ENCODE measurements around the gene PHF23. TPM values are rescaled to one million over a fixed set of nuclear protein-coding genes. Genes with fewer than 3 reads are reported as not detected.
A peak's percentile ranks its signal among the peaks of the same experiment; 100 is the strongest.

The PHF23 gene
- total RNA-seq, 3 donors from 2014 or later = 42.6 to 47.6 (median 43.0) TPM

DNA sequence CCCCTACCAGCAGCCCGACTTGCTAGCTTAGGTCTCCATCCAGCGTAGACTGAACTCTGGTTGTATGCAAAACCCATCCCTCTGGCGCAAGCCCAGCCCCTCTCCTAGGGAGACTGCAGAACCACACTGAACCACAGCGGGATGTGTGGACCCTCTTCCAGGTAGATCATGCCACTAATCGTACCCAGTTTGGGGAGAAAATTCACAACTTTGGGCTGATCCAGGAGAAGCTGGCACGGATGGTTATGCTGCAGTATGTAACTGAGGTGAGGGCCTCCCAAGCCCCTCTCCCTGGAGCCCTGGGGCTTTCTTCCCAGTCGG, 16.3 kb downstream of the PHF23 start:
- Mint-ChIP-seq H3K27me3 (ENCODE audit: low read depth) (no peaks in the 10 kb centered on the region), H3K4me1 (ENCODE audit: low read depth) (peaks cover 33% of the 10 kb centered on the region), H3K4me3 (no peak overlapping the region), H3K9me3 (no peaks in the 10 kb centered on the region), H3K36me3 (ENCODE audit: insufficient read depth) (peaks cover 17% of the 10 kb centered on the region)
- ATAC-seq = no peak
- no peak for DNase-seq

DNA sequence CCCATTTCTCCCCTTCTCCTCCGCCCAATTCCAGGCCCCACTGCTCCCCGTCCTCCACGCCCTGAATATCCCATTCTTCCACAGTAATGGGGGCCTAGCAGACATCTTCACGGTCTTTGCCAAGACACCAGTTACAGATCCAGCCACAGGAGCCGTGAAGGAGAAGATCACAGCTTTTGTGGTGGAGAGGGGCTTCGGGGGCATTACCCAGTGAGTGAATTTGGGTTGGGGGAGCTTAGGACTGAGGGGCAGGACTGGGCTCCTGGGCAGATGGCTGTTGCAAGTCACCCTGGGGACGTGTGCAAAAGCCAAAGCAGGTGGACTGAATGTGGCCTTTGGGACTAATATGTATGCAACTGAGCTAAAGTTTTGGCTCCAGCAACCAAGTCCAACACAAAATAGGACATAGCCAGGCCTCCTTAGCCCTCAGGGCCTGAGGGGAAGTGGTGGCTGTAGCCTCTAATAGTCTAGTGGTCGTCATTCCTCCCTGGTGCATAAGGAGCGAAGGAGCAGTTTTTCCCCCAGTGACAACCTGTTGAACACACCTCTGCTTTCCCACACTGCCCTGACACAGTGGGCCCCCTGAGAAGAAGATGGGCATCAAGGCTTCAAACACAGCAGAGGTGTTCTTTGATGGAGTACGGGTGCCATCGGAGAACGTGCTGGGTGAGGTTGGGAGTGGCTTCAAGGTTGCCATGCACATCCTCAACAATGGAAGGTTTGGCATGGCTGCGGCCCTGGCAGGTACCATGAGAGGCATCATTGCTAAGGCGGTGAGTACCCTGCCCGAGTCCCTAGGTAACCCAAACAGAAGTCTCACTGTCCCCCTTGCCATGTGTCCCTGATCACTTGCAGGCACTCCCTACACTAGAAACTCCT, 16.9 kb downstream of the PHF23 start:
- H3K36me3 Mint-ChIP-seq (ENCODE audit: insufficient read depth) = peaks cover 15% of the 10 kb centered on the region
- ATAC-seq (no peak), DNase-seq (no peak)
- no peaks in the 10 kb centered on the region for H3K27me3 Mint-ChIP-seq (ENCODE audit: low read depth)
- H3K4me3 Mint-ChIP-seq = peak overlapping the region; percentile 1
- peaks cover 36% of the 10 kb centered on the region for H3K4me1 Mint-ChIP-seq (ENCODE audit: low read depth)
- H3K9me3 Mint-ChIP-seq = no peaks in the 10 kb centered on the region

DNA sequence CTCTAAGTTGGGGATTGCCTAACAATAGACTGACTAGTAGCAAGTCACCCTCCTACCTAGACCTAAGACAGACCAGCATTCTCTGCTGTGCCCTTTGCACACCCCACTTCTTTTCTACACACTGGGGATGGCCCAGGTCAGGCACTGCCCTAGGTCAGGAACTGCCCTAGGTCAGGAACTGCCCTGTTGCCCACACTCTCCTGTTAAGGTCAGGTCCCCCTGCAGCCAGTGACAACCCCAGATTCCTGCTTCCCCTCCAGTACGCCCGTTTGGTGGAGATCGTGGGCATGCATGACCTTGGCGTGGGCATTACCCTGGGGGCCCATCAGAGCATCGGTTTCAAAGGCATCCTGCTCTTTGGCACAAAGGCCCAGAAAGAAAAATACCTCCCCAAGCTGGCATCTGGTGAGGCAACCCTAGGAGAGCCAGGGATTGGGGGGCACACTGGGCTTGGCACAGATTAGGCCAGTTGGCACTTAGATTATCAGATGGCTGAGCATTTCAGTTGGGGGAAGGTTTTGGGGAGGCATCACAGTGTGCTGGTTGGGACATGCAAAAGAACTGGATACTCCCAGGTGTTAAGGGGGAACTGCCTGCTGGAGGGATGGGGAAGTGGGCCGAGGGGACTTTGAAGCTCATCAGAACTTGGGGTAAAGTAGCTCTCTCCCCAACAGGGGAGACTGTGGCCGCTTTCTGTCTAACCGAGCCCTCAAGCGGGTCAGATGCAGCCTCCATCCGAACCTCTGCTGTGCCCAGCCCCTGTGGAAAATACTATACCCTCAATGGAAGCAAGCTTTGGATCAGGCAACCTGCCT, 17.8 kb downstream of the PHF23 start:
- DNase-seq (no peak), ATAC-seq (no peak)
- Mint-ChIP-seq H3K4me1 (ENCODE audit: low read depth) (peaks cover 40% of the 10 kb centered on the region), H3K36me3 (ENCODE audit: insufficient read depth) (peaks cover 15% of the 10 kb centered on the region), H3K27me3 (ENCODE audit: low read depth) (no peaks in the 10 kb centered on the region), H3K4me3 (peak overlapping the region; percentile 94), H3K9me3 (no peaks in the 10 kb centered on the region)

DNA sequence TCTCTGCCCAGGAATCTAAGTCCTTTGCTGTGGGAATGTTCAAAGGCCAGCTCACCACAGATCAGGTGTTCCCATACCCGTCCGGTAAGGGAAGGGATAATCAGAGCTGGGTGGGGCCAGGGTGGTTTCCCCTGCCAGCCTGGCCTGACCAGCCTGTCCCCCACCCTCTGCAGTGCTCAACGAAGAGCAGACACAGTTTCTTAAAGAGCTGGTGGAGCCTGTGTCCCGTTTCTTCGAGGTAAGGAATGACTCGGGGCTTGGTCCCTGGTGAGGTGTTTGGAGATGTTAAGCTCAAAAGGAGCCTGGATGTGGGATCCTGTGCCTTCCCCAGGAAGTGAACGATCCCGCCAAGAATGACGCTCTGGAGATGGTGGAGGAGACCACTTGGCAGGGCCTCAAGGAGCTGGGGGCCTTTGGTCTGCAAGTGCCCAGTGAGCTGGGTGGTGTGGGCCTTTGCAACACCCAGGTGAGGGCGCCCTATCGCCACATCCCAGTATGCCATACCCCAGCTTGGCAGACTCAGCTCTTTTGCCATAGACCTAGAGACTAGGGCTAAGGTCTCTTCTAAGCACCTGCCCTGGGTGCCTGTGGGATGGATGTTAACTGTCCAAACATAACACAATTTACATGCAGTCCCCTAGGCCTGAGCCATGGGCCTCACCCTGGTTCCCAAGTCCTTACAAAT, 18.5 kb downstream of the PHF23 start:
- DNase-seq (peak; percentile 55), ATAC-seq (peak; percentile 44)
- no peaks in the 10 kb centered on the region for H3K9me3 Mint-ChIP-seq
- no peaks in the 10 kb centered on the region for H3K27me3 Mint-ChIP-seq (ENCODE audit: low read depth)
- peaks cover 48% of the 10 kb centered on the region for H3K4me1 Mint-ChIP-seq (ENCODE audit: low read depth)
- H3K36me3 Mint-ChIP-seq (ENCODE audit: insufficient read depth) = peaks cover 15% of the 10 kb centered on the region
- peak overlapping the region; percentile 94 for H3K4me3 Mint-ChIP-seq

DNA sequence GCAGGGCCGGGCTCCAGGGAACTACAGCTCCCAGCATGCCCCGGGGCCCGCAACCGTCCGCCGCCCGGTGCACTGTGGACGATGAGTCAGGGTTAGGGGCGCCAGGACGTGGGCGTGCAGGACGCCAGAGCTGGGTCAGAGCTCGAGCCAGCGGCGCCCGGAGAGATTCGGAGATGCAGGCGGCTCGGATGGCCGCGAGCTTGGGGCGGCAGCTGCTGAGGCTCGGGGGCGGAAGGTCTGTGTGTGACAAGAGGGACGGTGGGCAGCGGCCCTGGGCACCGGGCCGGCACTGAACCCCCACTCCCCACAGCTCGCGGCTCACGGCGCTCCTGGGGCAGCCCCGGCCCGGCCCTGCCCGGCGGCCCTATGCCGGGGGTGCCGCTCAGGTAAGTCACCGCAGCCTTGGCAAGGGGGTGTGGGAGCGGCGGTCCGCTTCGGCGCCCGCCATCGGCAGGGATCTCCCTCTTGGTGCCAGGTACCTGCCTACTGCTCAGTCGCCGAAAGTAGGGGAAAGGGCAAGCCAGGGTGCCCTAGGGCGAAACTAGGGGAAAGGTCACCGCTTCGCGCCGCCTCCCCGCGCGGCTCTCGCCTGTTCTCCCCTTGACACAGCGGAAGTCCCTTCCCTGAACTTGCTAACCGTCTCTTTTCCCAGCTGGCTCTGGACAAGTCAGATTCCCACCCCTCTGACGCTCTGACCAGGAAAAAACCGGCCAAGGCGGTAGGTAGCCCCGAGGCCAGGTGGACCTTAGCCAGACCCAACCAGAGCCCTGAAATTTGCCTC, 19.3 kb downstream of the PHF23 start, which contains the start of the genes ACADVL and DLG4:
TSS of gene ACADVL (plus strand) at position 127 of the 781 bp plus-strand sequence. CDS start at position 174, 47 bp downstream.
TSS of gene DLG4 (minus strand) at position 25 of the 781 bp plus-strand sequence.
- Mint-ChIP-seq H3K4me1 (ENCODE audit: low read depth) (peaks cover 53% of the 10 kb centered on the region), H3K9me3 (no peaks in the 10 kb centered on the region), H3K27me3 (ENCODE audit: low read depth) (no peaks in the 10 kb centered on the region), H3K4me3 (peak within 1 kb of the TSS; percentile 94), H3K36me3 (ENCODE audit: insufficient read depth) (peaks cover 12% of the 10 kb centered on the region)
- DNase-seq (peak; percentile 73), ATAC-seq (peak; percentile 69 to 71)

DNA sequence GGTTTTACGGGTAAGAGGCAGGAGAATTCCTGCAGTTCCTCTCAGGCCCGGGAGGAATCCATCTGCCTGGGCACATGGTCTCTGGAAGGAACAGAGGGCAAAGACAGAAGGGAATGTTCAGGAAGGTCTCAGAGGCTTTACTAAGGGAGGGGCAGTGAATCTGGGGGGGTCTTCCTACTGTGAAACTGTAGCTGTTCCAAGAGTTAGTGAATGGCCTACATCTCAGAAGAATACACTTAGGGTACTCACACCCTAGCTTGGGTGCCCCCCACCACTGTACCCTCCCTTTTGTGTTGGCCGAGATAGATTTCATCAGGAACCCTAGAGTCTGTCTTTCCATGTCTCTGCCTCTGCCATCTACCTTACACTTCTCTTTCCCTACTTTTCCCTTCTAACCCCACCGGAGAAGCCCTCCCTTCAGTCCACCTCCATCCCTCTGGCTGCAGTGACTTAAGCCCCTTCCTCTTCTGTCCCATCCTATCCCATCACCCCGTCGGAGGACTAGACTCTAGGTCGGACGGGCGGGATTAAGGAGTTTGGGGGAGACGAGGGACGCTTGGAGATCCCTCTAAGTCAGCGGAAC, 19.9 kb downstream of the PHF23 start:
- peak overlapping the region; percentile 94 for H3K4me3 Mint-ChIP-seq
- ATAC-seq = no peak
- H3K27me3 Mint-ChIP-seq (ENCODE audit: low read depth) = no peaks in the 10 kb centered on the region
- H3K36me3 Mint-ChIP-seq (ENCODE audit: insufficient read depth) = peaks cover 12% of the 10 kb centered on the region
- H3K4me1 Mint-ChIP-seq (ENCODE audit: low read depth) = peaks cover 59% of the 10 kb centered on the region
- no peak for DNase-seq
- H3K9me3 Mint-ChIP-seq = no peaks in the 10 kb centered on the region

DNA sequence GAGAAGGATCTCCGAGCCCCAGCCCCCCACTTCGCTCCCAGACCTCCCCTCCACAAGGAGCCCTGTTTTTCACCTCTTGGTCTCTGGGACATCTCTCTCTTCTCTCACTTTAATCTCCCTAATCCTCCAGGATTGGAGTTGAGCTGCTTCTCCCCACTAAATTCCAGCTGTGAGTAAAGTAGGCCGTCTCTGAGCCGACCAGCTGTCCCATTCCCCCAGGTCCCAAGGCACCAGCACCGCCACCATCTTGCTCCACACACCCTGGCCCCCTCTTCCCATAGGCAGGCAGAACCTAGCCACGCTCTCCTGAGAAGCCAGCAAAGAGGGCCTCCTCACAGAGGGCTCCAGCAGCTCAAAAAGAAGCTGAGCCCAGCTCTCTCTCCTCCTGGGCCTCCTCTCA, 20.5 kb downstream of the PHF23 start:
- no peak for ATAC-seq
- peaks cover 8% of the 10 kb centered on the region for H3K36me3 Mint-ChIP-seq (ENCODE audit: insufficient read depth)
- H3K9me3 Mint-ChIP-seq = no peaks in the 10 kb centered on the region

DNA sequence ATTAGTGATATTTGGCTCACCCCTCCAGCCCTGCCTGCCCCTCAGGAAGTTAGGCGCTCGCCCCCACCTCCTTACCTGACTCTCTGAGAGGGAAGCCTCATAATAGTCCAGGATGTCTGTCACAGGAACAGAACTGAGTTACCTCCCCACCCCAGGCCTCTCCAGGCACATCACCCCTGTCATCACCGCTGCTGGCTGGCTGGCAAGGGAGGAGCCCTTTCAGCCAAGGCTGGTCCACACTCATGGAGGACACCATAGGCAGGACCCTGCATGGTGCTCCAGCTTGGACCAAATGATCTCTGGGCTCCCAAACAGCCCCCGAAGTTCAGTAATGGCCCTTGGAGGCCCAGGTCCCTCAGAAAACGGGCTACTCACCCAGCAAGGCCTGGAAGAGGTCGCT, 21.1 kb downstream of the PHF23 start:
- no peak for DNase-seq
- Mint-ChIP-seq H3K27me3 (ENCODE audit: low read depth) (no peaks in the 10 kb centered on the region), H3K36me3 (ENCODE audit: insufficient read depth) (peaks cover 3% of the 10 kb centered on the region), H3K4me1 (ENCODE audit: low read depth) (peaks cover 70% of the 10 kb centered on the region), H3K4me3 (peak overlapping the region; percentile 35), H3K9me3 (no peaks in the 10 kb centered on the region)
- ATAC-seq = no peak

More for the DNA sequence above, 20.5 kb downstream of the PHF23 start:
- DNase-seq = no peak
- peak overlapping the region; percentile 94 for H3K4me3 Mint-ChIP-seq
- peaks cover 65% of the 10 kb centered on the region for H3K4me1 Mint-ChIP-seq (ENCODE audit: low read depth)
- H3K27me3 Mint-ChIP-seq (ENCODE audit: low read depth) = no peaks in the 10 kb centered on the region

DNA sequence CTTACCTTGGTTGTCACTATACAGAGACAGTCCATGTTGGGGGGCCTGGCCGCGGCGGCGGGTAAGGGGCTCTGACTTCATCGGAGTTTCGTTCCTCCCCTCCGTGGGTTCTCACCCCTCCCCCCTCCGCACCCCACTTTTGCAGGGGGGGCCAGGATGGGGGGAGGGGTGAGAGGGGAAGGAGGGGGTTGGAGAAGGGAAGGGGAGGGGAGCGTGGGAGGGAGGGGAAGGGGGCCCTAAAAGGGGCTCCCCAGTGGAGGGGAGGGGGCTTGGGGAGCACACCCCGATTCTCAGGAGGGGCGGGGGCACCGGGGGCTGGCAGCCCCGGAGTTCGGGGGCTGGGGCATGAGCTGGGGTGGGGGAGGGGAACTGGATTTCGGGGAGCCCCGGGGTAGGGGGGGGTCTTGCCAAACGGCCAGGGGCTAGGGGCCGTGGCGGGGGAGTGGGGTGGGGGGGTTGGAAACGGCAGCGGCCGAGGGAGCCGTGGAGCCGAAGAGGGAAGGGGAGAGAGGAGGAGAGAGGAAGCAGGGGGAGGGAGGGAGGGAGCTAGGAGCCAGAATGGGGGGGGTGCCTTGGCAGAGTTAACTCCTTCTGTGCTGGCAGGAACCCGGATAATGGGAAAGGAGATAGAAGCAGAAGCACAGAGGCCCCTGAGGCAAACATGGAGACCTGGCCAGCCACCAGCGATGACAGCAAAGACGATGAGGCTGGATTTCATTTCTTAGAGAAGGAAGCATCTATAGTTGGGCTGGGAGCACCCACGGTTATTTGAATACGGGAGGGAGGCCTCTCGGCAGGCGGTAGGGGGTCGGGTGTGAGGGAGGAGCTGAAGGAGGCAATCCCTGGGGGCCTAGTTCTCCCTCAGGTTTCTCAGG, 21.9 kb downstream of the PHF23 start:
- no peak for ATAC-seq

DNA sequence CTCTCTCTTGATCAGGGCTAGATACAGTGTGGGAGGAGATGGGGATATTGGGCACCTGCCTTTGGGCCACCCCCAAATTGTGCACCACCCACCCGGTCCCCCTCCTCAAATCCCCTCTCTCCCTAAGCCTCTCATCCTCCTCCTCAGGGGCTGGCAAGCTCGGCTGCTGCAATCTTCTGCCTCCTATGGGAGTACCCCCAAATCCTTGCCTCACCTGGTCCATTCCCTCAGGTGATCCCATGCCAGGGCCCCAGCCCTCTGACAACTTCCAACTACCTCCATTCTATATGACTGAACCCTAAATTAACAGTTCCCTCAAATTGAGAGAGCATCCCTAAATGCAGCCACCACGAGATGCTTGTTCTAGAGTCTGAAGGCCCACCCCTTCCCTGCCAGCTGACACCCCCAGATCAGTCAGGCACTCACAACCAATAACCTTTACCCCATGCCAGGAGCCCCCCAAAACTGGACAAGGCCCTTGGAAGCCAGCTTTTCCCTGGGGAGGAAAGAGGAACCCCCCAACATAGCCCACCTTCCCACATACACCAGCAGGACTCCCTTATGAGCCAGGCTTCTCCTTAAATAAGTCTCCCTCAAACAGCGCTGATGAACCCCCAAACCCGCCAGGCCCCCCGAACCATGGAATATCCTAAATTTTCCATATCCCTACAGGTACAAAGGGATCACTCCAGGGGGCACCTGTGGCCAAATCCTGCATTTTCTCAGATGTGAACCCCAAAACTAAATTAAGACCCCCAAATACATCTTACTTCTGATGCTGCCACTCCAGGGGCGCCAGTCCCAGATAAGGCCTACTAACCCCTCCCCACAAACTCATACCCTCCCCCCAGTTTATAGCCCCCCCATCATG, 22.8 kb downstream of the PHF23 start:
- peak overlapping the region; percentile 37 for H3K4me3 Mint-ChIP-seq
- DNase-seq (no peak), ATAC-seq (no peak)
- peaks cover 6% of the 10 kb centered on the region for H3K27me3 Mint-ChIP-seq (ENCODE audit: low read depth)
- peaks cover 75% of the 10 kb centered on the region for H3K4me1 Mint-ChIP-seq (ENCODE audit: low read depth)
- no peaks in the 10 kb centered on the region for H3K9me3 Mint-ChIP-seq
- H3K36me3 Mint-ChIP-seq (ENCODE audit: insufficient read depth) = peaks cover 3% of the 10 kb centered on the region

More for the DNA sequence above, 21.9 kb downstream of the PHF23 start:
- Mint-ChIP-seq H3K9me3 (no peaks in the 10 kb centered on the region), H3K4me3 (peak overlapping the region; percentile 58), H3K27me3 (ENCODE audit: low read depth) (no peaks in the 10 kb centered on the region), H3K4me1 (ENCODE audit: low read depth) (peaks cover 70% of the 10 kb centered on the region), H3K36me3 (ENCODE audit: insufficient read depth) (peaks cover 3% of the 10 kb centered on the region)
- no peak for DNase-seq

DNA sequence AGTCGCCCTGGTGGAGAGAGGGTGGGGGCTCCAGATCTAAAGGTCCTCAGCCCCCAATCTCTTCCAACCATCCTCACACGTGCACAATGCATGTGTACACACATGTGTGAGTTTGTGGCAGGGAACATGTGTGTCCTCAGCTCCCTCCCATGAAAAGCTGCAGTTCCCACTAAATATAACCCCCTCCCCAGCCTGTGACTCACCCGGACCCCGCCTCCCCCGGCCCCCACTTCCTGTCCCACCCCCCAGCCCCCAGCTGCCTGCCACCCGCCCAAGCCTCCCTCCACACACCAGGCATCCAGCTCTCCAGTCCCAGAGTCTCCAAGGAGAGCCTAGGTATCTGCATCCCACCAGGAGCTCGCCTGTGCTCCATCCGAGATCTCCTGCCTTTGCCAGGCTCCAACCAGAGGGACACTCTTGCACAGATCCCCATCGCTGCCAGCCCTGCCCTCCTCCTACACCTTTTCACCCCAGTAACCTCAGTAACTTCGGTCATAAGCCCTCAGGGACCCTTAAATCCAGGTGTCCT, 23.5 kb downstream of the PHF23 start:
- Mint-ChIP-seq H3K9me3 (no peaks in the 10 kb centered on the region), H3K4me3 (peak overlapping the region; percentile 37), H3K4me1 (ENCODE audit: low read depth) (peaks cover 67% of the 10 kb centered on the region), H3K36me3 (ENCODE audit: insufficient read depth) (no peaks in the 10 kb centered on the region), H3K27me3 (ENCODE audit: low read depth) (peaks cover 6% of the 10 kb centered on the region)
- no peak for DNase-seq
- no peak for ATAC-seq
